A549 (cell line): ENCODE data around the gene IFT27. TPM values are rescaled to one million over a fixed set of nuclear protein-coding genes. Genes with fewer than 3 reads are reported as not detected.

Experiments used
- ATAC-seq, 2 experiments: fragments of 200-7000 bp in 1 of 2; fragments of >200 bp in 1 of 2; cut with Nextera tagmentation in 1 of 2; cut with Tn5 transposase in 1 of 2; 3 replicates each; pipeline versions ENCODE4 v1.8.0 to v1.9.1; 2018 to 2020; ENCODE audit warnings: mild to moderate bottlenecking in 1 of 2, moderate library complexity in 1 of 2
- CTCF ChIA-PET: fragments of 300-600 bp; sonication (Branson Sonifier 250); formaldehyde crosslinking; extraction: SDS; loops from one replicate; lab custom pipeline; 2021; ENCODE audit warnings: antibody characterized with exemption, inconsistent platforms; lab: Yijun Ruan, JAX
- POLR2A ChIA-PET: fragments of 350-600 bp; formaldehyde crosslinking; extraction: SDS; loops from one replicate; lab custom pipeline; 2021; ENCODE audit warnings: antibody characterized with exemption, inconsistent platforms; lab: Yijun Ruan, JAX
- DNase-seq, 2 experiments: peaks; one replicate each; pipeline versions ENCODE4 v3.0.0 to v3.0.0-alpha.2; 2011 to 2016; ENCODE audit warnings: low read depth in 1 of 2, low spot score in 1 of 2
- FAIRE-seq: peaks from 2 replicates; lab custom pipeline; 2011; peaks lifted over from hg19 to GRCh38; lab: Jason Lieb, UNC
- H3K27ac ChIP-seq, 2 experiments: fragments of >200 bp; sonication (Bioruptor Twin); formaldehyde crosslinking; 3 replicates each; pipeline ENCODE4 v1.5.1; 2016 to 2017
- H3K4me1 ChIP-seq: fragments of >200 bp; sonication (Bioruptor Twin); formaldehyde crosslinking; 3 replicates; pipeline ENCODE4 v1.6.1; 2016
- H3K4me2 ChIP-seq: fragments of >200 bp; sonication (Bioruptor Twin); formaldehyde crosslinking; 3 replicates; pipeline ENCODE4 v1.6.1; 2016
- H3K4me3 ChIP-seq: fragments of >200 bp; sonication (Bioruptor Twin); formaldehyde crosslinking; 3 replicates; pipeline ENCODE4 v1.5.1; 2016
- H3K9me3 ChIP-seq: fragments of >200 bp; sonication (Bioruptor Twin); formaldehyde crosslinking; 3 replicates; pipeline ENCODE4 v1.6.1; 2016
- BHLHE40 ChIP-seq: IDR thresholded peaks from 2 replicates; pipeline ENCODE4 v1.6.1; 2012; ENCODE audit warnings: low read depth, low read length, inconsistent platforms
- CEBPB ChIP-seq, 2 experiments: fragments of >200 bp in 1 of 2; sonication (Bioruptor Twin) in 1 of 2; formaldehyde crosslinking in 1 of 2; IDR thresholded peaks; 2 replicates each; pipeline ENCODE4 v1.6.1; 2012 to 2016
- CHD4 ChIP-seq: fragments of 200-600 bp; sonication (generic); IDR thresholded peaks from 2 replicates; pipeline ENCODE4 v1.6.1; 2016; ENCODE audit warnings: antibody characterized with exemption, mild to moderate bottlenecking, borderline replicate concordance
- CTCF ChIP-seq: fragments of >200 bp; sonication (Bioruptor Twin); formaldehyde crosslinking; IDR thresholded peaks from 3 replicates; pipeline ENCODE4 v1.5.1; 2016
- E2F6 ChIP-seq: IDR thresholded peaks from 2 replicates; pipeline ENCODE4 v1.6.1; 2012; ENCODE audit warnings: low read depth, borderline replicate concordance
- EHMT2 ChIP-seq: fragments of 200-600 bp; sonication (generic); IDR thresholded peaks from 2 replicates; pipeline ENCODE4 v1.6.1; 2016; ENCODE audit warnings: antibody characterized with exemption, low read depth, mild to moderate bottlenecking, moderate library complexity
- ESRRA ChIP-seq: fragments of 150-350 bp; IDR thresholded peaks from 2 replicates; pipeline ENCODE4 v1.6.1; 2014; ENCODE audit warnings: mild to moderate bottlenecking, low read length, borderline replicate concordance
- HDAC2 ChIP-seq: fragments of 200-600 bp; sonication (generic); IDR thresholded peaks from 2 replicates; pipeline ENCODE4 v1.6.1; 2016
- HEYL ChIP-seq: fragments of 250-450 bp; sonication (Bioruptor Pico); IDR thresholded peaks from 2 replicates; pipeline ENCODE4 v1.8.0; 2021; ENCODE audit warnings: mild to moderate bottlenecking, moderate library complexity
- JUNB ChIP-seq: fragments of >200 bp; sonication (Bioruptor Twin); formaldehyde crosslinking; IDR thresholded peaks from 2 replicates; pipeline ENCODE4 v1.6.1; 2016
- KDM5A ChIP-seq: fragments of 200-600 bp; sonication (generic); IDR thresholded peaks from 2 replicates; pipeline ENCODE4 v1.6.1; 2016; ENCODE audit warnings: antibody characterized with exemption, mild to moderate bottlenecking
- MYC ChIP-seq: IDR thresholded peaks from 2 replicates; pipeline ENCODE4 v1.6.1; 2012; ENCODE audit warnings: mild to moderate bottlenecking, inconsistent platforms, low read length, improper control_type of control experiment, borderline replicate concordance
- NFE2L2 ChIP-seq: fragments of 150-350 bp; conservative IDR thresholded peaks from 2 replicates; pipeline ENCODE4 v1.6.1; 2014; ENCODE audit warnings: low read length
- POLR2A ChIP-seq: IDR thresholded peaks from 2 replicates; pipeline ENCODE4 v1.6.1; 2012; ENCODE audit warnings: mild to moderate bottlenecking, low read length
- POLR2AphosphoS2 ChIP-seq: conservative IDR thresholded peaks from 2 replicates; pipeline ENCODE4 v1.6.1; 2012; ENCODE audit warnings: low read length, improper control_type of control experiment, inconsistent platforms
- RFX5 ChIP-seq: fragments of 450-650 bp; IDR thresholded peaks from 2 replicates; pipeline ENCODE4 v1.7.1; 2014; ENCODE audit warnings: antibody characterized with exemption, mild to moderate bottlenecking, moderate library complexity
- TFCP2L1 ChIP-seq: fragments of 250-450 bp; sonication (Bioruptor Pico); IDR thresholded peaks from 2 replicates; pipeline ENCODE4 v1.5.0; 2021; ENCODE audit warnings: mild to moderate bottlenecking
- WGBS: methylation state at CpG from one replicate; pipeline ENCODE4 v1.1.6; 2017; ENCODE audit errors: missing lambda C conversion rate; 5-methylcytosine and 5-hydroxymethylcytosine counted together
- polyA plus RNA-seq, 4 experiments: library from polyadenylated mRNA; depleted of rRNA in 3 of 4; stranded (reverse); fragments of >200 nt; fragmentation: RNase III in 1 of 4; extraction: RNeasy Plus Mini Kit Qiagen cat#74134 plus additional on column Dnase treatment in 1 of 4; gene quantifications; 2 replicates in 3 of 4; 3 replicates in 1 of 4; pipeline ENCODE4 v1.2.3, GENCODE V29; 2011 to 2017
- TF ChIP-seq, protein P1 (sequence below): fragments of >200 bp; sonication (Bioruptor Twin); formaldehyde crosslinking; IDR thresholded peaks from 3 replicates; pipeline ENCODE4 v1.6.1; 2016
- TF ChIP-seq, protein P2 (sequence below): fragments of >200 bp; sonication (Bioruptor Twin); formaldehyde crosslinking; IDR thresholded peaks from 2 replicates; pipeline ENCODE4 v1.6.1; 2016

Gene IFT27
- polyA plus RNA-seq, 2 of the 4 experiments (the other 2 are of a cell fraction) = 17.5 to 24.6 TPM

- POLR2A ChIA-PET = no interaction called here
- Histone ChIP-seq H3K4me2 (no peak overlapping the region), H3K27ac (no peak overlapping the region), H3K4me1 (no peaks in the 10 kb centered on the region), H3K9me3 (no peaks in the 10 kb centered on the region), H3K4me3 (no peak overlapping the region)
- DNase-seq = no peak
- TF ChIP-seq MYC = no peak
- FAIRE-seq = no peak
- 83% methylated on average over 7 of the region's 7 CpGs for WGBS
- CTCF ChIA-PET = interaction anchor here (1.5 to 3.9 kb wide), 2 partner anchors 46 to 49 kb away, joined by 3 to 19 read pairs; no protein-coding TSS in a partner anchor
- no peak for ATAC-seq
Measured at GRCh38 chr22:36807627-36808026, 31.7 kb upstream of the IFT27 start.

- ChIA-PET POLR2A (no interaction called here), CTCF (interaction anchor here (0.9 to 1.5 kb wide), 3 partner anchors 25 to 393 kb away, joined by 3 to 4 read pairs (median 3); no protein-coding TSS in a partner anchor)
- DNase-seq = no peak
- no peak for FAIRE-seq
- H3K4me1 ChIP-seq = no peaks in the 10 kb centered on the region
- ATAC-seq = no peak
- no peaks in the 10 kb centered on the region for H3K9me3 ChIP-seq
- H3K4me2 ChIP-seq = no peak overlapping the region
- TF ChIP-seq NFE2L2 (no peak), TFCP2L1 (CRISPR knock-in tag) (no peak), CHD4 (no peak), CEBPB (IDR thresholded peaks at IDR 0.05) (no peak), ESRRA (no peak), E2F6 (no peak), CTCF (no peak), EHMT2 (no peak), KDM5A (no peak), BHLHE40 (no peak), RFX5 (no peak), JUNB (no peak), HEYL (no peak), POLR2A (no peak)
- TF ChIP-seq, protein P1, sequence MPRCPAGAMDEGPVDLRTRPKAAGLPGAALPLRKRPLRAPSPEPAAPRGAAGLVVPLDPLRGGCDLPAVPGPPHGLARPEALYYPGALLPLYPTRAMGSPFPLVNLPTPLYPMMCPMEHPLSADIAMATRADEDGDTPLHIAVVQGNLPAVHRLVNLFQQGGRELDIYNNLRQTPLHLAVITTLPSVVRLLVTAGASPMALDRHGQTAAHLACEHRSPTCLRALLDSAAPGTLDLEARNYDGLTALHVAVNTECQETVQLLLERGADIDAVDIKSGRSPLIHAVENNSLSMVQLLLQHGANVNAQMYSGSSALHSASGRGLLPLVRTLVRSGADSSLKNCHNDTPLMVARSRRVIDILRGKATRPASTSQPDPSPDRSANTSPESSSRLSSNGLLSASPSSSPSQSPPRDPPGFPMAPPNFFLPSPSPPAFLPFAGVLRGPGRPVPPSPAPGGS = no peak
- 32% methylated on average over 6 of the region's 6 CpGs for WGBS
- no peak overlapping the region for H3K27ac ChIP-seq
- H3K4me3 ChIP-seq = no peak overlapping the region
Measured at GRCh38 chr22:36806835-36807234, 30.9 kb upstream of the IFT27 start.

DNA sequence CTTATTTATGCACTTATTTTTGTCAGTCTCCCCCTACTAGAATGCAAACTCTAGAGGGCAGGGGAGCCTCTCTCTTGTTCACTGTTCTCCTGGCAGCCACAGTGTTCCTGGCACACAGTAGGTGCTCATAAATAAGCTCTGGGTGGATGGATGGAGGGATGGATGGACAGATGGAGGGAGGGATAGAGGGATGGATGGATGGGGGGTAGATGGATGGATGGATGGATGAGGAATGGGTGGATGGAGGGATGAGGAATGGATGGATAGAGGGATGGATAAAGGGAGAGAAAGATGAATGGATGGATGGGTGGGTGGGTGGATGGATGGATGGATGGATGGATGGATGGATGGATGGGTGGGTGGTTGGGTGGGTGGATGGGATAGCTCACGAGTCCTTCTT, 27.4 kb upstream of the IFT27 start:
- DNase-seq = no peak
- FAIRE-seq = no peak
- no peak overlapping the region for H3K4me3 ChIP-seq
- 0% methylated on average over 1 of the region's 1 CpG for WGBS
- H3K9me3 ChIP-seq = no peaks in the 10 kb centered on the region
- ATAC-seq = no peak
- CTCF ChIA-PET = interaction anchor here (1.0 to 1.1 kb wide), 2 partner anchors 53 to 240 kb away, joined by 3 to 6 read pairs; no protein-coding TSS in a partner anchor
- no peak overlapping the region for H3K27ac ChIP-seq
- POLR2A ChIA-PET = no interaction called here
- no peaks in the 10 kb centered on the region for H3K4me1 ChIP-seq
- no peak overlapping the region for H3K4me2 ChIP-seq
- TF ChIP-seq HDAC2 = no peak
- TF ChIP-seq CHD4 = no peak
- TF ChIP-seq POLR2AphosphoS2 = no peak
- TF ChIP-seq, protein P2, sequence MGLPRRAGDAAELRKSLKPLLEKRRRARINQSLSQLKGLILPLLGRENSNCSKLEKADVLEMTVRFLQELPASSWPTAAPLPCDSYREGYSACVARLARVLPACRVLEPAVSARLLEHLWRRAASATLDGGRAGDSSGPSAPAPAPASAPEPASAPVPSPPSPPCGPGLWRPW = no peak
